ENCODE measurements around the gene BCL11B. TPM values are rescaled to one million over a fixed set of nuclear protein-coding genes. Genes with fewer than 3 reads are reported as not detected.

Gene BCL11B
- polyA plus RNA-seq, 1 donor, result 0.86 TPM

GRCh38 chr14:99181804-99182520 lies 90.0 kb downstream of the BCL11B start:
- no peak for DNase-seq (ENCODE audit: low read depth)

- DNase-seq (ENCODE audit: low read depth), result no peak
These were observed 90.8 kb downstream of the BCL11B start for GRCh38 chr14:99181241-99181640.

- no peak for DNase-seq (ENCODE audit: low read depth)
These were observed 92.1 kb downstream of the BCL11B start for GRCh38 chr14:99179946-99180345.

- no peak for DNase-seq (ENCODE audit: low read depth)
These were observed 92.5 kb downstream of the BCL11B start for GRCh38 chr14:99179506-99179905.

GRCh38 chr14:99177886-99178835 lies 93.8 kb downstream of the BCL11B start:
- no peak for DNase-seq (ENCODE audit: low read depth)

GRCh38 chr14:99177046-99177655 lies 94.8 kb downstream of the BCL11B start:
- no peak for DNase-seq (ENCODE audit: low read depth)

- DNase-seq (ENCODE audit: low read depth), result no peak
These were observed 95.6 kb downstream of the BCL11B start for GRCh38 chr14:99176156-99176945.

- DNase-seq (ENCODE audit: low read depth), result no peak
These were observed 96.5 kb downstream of the BCL11B start for GRCh38 chr14:99175331-99176155.

GRCh38 chr14:99174770-99175319 lies 97.2 kb downstream of the BCL11B start:
- no peak for DNase-seq (ENCODE audit: low read depth)

- DNase-seq (ENCODE audit: low read depth), result no peak
These were observed 97.8 kb downstream of the BCL11B start for GRCh38 chr14:99174081-99174769.

GRCh38 chr14:99173506-99173905 lies 98.5 kb downstream of the BCL11B start:
- DNase-seq (ENCODE audit: low read depth), result no peak

GRCh38 chr14:99173086-99173485 lies 98.9 kb downstream of the BCL11B start:
- DNase-seq (ENCODE audit: low read depth), result no peak

GRCh38 chr14:99171396-99171795 lies 100.6 kb downstream of the BCL11B start:
- DNase-seq (ENCODE audit: low read depth), result no peak

GRCh38 chr14:99169776-99170356 lies 102.1 kb downstream of the BCL11B start:
- DNase-seq (ENCODE audit: low read depth), result no peak

GRCh38 chr14:99168330-99168729 lies 103.7 kb downstream of the BCL11B start:
- DNase-seq (ENCODE audit: low read depth), result no peak

- no peak for DNase-seq (ENCODE audit: low read depth)
These were observed 105.5 kb downstream of the BCL11B start for GRCh38 chr14:99166506-99166905.

- no peak for DNase-seq (ENCODE audit: low read depth)
These were observed 107.3 kb downstream of the BCL11B start for GRCh38 chr14:99164712-99165111.

- DNase-seq (ENCODE audit: low read depth), result no peak
These were observed 108.6 kb downstream of the BCL11B start for GRCh38 chr14:99163446-99163845.

Measured in forelimb muscle (tissue), 1 donor.